Measurements from ENCODE around the gene GGA1. TPM values are rescaled to one million over a fixed set of nuclear protein-coding genes. Genes with fewer than 3 reads are reported as not detected.
"Not testable (repeated sequence)": the region's sequence is repeated elsewhere in the genome, so short reads cannot be mapped to it uniquely, and the experiment has no call there.

The GGA1 gene
- total and polyA plus RNA-seq, 11 donors, result 22.7 to 45.7 (median 27.4) TPM

DNA sequence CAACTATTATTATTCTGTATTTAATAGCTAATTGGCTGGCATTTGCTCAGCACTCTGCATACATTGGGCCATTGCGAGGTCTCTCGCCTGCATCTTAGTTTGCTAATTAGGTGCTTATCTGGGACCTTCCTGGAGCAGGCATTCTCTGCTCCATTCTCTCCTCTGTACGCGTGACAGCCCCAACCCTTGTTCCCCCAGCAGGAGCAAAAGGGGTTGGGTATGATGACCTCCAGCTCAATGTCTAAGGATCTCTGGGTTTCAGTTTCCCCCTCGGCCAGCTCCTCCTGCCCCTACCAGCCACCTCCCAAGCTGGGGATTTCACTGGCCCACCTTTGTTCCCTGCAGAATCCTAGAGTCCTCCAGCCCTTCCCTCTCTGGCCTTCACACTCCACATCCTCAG, 19.0 kb upstream of the GGA1 start:
- no peaks in the 10 kb centered on the region for H3K9me3 ChIP-seq
- 73 to 94% (median 86%) methylated on average over 5 of the region's 5 CpGs for WGBS, 4 donors
- H3K36me3 ChIP-seq, result no peaks in the 10 kb centered on the region
- DNase-seq (no peak), ATAC-seq (no peak)
- no peaks in the 10 kb centered on the region for H3K27me3 ChIP-seq
- H3K27ac ChIP-seq, result peak overlapping the region in 1 of 12 donors; percentile 82
- no peak for TF ChIP-seq POLR2A (IDR thresholded peaks at IDR 0.05)
- TF ChIP-seq, protein P1, sequence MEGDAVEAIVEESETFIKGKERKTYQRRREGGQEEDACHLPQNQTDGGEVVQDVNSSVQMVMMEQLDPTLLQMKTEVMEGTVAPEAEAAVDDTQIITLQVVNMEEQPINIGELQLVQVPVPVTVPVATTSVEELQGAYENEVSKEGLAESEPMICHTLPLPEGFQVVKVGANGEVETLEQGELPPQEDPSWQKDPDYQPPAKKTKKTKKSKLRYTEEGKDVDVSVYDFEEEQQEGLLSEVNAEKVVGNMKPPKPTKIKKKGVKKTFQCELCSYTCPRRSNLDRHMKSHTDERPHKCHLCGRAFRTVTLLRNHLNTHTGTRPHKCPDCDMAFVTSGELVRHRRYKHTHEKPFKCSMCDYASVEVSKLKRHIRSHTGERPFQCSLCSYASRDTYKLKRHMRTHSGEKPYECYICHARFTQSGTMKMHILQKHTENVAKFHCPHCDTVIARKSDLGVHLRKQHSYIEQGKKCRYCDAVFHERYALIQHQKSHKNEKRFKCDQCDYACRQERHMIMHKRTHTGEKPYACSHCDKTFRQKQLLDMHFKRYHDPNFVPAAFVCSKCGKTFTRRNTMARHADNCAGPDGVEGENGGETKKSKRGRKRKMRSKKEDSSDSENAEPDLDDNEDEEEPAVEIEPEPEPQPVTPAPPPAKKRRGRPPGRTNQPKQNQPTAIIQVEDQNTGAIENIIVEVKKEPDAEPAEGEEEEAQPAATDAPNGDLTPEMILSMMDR (IDR thresholded peaks at IDR 0.05), result no peak
- intact Hi-C loops (cut with DNase I), result loop anchor here in 3 of 10 donors (5.0 to 10.0 kb wide), 2 partner anchors 272 to 275 kb away; no protein-coding TSS in a partner anchor
- H3K4me1 ChIP-seq, result peaks cover 0 to 25% (median 2%) of the 10 kb centered on the region in 12 donors
- no peak overlapping the region for H3K4me3 ChIP-seq

DNA sequence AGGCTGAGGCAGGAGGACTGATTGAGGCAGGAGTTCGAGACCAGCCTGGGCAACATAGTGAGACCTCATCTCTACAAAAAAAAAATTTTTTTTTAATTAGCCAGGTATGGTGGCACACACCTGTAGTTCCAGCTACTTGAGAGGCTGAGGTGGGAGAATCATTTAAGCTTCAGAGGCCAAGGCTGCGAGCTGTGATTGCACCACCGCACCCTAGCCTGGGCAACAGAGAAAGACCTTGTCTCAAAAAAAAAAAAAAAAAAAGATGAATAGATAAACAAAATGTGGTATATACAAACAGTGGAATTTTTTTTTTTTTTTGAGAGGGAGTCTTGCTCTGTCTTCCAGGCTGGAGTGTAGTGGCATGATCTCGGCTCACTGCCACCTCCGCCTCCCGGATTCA, 17.6 kb upstream of the GGA1 start:
- not testable (repeated sequence) for H3K36me3 ChIP-seq, H3K4me3 ChIP-seq, H3K27me3 ChIP-seq, DNase-seq, H3K9me3 ChIP-seq, ATAC-seq
- H3K27ac ChIP-seq, result peak overlapping the region in 2 of 12 donors; percentile 9 to 82
- intact Hi-C loops (cut with DNase I), result loop anchor here in 3 of 10 donors (5.0 to 10.0 kb wide), 2 partner anchors 274 to 276 kb away; no protein-coding TSS in a partner anchor
- peaks cover 0 to 25% (median 2%) of the 10 kb centered on the region in 12 donors for H3K4me1 ChIP-seq
- 92 to 98% (median 95%) methylated on average over 6 of the region's 6 CpGs for WGBS, 4 donors

DNA sequence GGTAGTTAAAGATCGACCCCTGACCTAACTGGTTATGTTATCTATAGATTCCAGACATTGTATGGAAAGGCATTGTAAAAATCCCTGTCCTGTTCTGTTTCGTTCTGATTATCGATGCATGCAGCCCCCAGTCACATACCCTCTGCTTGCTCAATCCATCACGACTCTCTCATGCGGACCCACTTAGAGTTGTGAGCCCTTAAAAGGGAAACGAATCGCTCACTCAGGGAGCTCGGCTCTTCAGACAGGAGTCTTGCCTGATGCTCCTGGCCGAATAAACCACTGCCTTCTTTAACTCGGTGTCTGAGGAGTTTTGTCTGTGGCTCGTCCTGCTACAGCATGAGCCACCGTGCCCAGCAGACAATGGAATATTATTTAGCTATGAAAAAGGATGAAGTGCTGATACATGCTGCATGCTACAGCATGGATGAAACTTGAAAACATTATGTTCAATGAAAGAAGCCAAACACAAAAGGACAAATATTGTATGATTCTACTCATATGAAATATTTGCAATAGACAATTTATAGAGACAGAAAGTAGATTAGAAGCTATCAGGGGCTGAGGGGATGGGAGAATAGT, 16.7 kb upstream of the GGA1 start:
- H3K4me3 ChIP-seq, result peak overlapping the region in 2 of 12 donors; percentile 16 to 33
- no peak for TF ChIP-seq POLR2A (IDR thresholded peaks at IDR 0.05)
- TF ChIP-seq, protein P1 (IDR thresholded peaks at IDR 0.05), result no peak
- no peaks in the 10 kb centered on the region for H3K9me3 ChIP-seq
- peak overlapping the region in 1 of 12 donors; percentile 42 for H3K27ac ChIP-seq
- DNase-seq (no peak), ATAC-seq (no peak)
- no peaks in the 10 kb centered on the region for H3K27me3 ChIP-seq
- no peaks in the 10 kb centered on the region for H3K36me3 ChIP-seq
- intact Hi-C loops (cut with DNase I), result loop anchor here in 9 of 10 donors (1.0 to 10.0 kb wide), 6 partner anchors 51 to 277 kb away; no protein-coding TSS in a partner anchor
- WGBS, 4 donors, result 82 to 86% (median 84%) methylated on average over 12 of the region's 12 CpGs
- peaks cover 0 to 25% (median 2%) of the 10 kb centered on the region in 12 donors for H3K4me1 ChIP-seq

DNA sequence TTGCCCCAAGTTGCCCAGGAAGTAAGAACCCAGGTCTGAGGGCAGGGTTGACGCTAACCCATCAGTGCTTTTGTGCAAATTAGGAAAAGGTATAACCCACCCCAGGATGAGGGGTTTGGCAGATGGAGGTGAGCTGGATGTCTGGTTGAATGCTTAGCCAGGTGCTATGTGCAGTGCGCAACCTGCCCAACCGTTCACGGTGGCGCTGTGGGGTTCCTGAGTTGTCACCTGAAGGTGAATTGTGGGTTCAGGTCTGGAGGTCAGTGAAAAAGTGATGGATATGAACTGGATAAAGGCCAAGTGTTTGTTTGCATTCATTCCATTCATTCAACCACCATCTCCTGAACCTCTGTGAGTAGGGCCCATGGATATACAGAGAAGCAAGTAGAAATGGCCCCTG, 14.4 kb upstream of the GGA1 start:
- no peak overlapping the region for H3K27ac ChIP-seq
- TF ChIP-seq, protein P1 (IDR thresholded peaks at IDR 0.05), result no peak
- TF ChIP-seq POLR2A (IDR thresholded peaks at IDR 0.05), result no peak
- H3K27me3 ChIP-seq, result no peaks in the 10 kb centered on the region
- ATAC-seq (no peak), DNase-seq (no peak)
- no peaks in the 10 kb centered on the region for H3K9me3 ChIP-seq
- intact Hi-C loops (cut with DNase I), result loop anchor here in 4 of 10 donors (1.0 to 10.0 kb wide), 3 partner anchors 55 to 279 kb away; no protein-coding TSS in a partner anchor
- peaks cover 0 to 29% (median 2%) of the 10 kb centered on the region in 12 donors for H3K4me1 ChIP-seq
- no peaks in the 10 kb centered on the region for H3K36me3 ChIP-seq
- 86 to 94% (median 91%) methylated on average over 5 of the region's 5 CpGs for WGBS, 4 donors
- H3K4me3 ChIP-seq, result no peak overlapping the region

All from heart left ventricle (tissue), 16 donors.